Measurements from ENCODE around the gene TMEM132C.

- TF ChIP-seq IRF1 (CRISPR knock-in tag; IDR thresholded peaks at IDR 0.05) (no peak), CREM (CRISPR knock-in tag; IDR thresholded peaks at IDR 0.05) (no peak), ZBTB43 (CRISPR knock-in tag; IDR thresholded peaks at IDR 0.05) (no peak), NR2C2 (CRISPR knock-in tag; IDR thresholded peaks at IDR 0.05) (no peak), ARID4B (CRISPR knock-in tag; IDR thresholded peaks at IDR 0.05; ENCODE audit: borderline replicate concordance) (no peak), FOXP4 (CRISPR knock-in tag; IDR thresholded peaks at IDR 0.05) (no peak), CTCF (IDR thresholded peaks at IDR 0.05) (no peak), NFYB (CRISPR knock-in tag; conservative IDR thresholded peaks at IDR 0.05; ENCODE audit: low read depth) (no peak), USF1 (CRISPR knock-in tag; IDR thresholded peaks at IDR 0.05) (no peak), SP1 (CRISPR knock-in tag; conservative IDR thresholded peaks at IDR 0.05) (no peak), MAX (CRISPR knock-in tag; IDR thresholded peaks at IDR 0.05) (no peak), ZNF512 (CRISPR knock-in tag; IDR thresholded peaks at IDR 0.05; ENCODE audit: borderline replicate concordance) (no peak), GTF2I (CRISPR knock-in tag; conservative IDR thresholded peaks at IDR 0.05) (no peak)
Observed at GRCh38 chr12:128685903-128686475, 419.0 kb downstream of the TMEM132C start.

Measured in WTC11 (cell line).